Heart right ventricle (tissue), 16 donors: ENCODE measurements around the gene LRRC56. TPM values are rescaled to one million over a fixed set of nuclear protein-coding genes. Genes with fewer than 3 reads are reported as not detected.

Experiments used
- ATAC-seq, 8 donors: fragments of 200-7000 bp; cut with Tn5 transposase; one replicate each; pipeline ENCODE4 v1.9.1; 2020; ENCODE audit warnings: mild to moderate bottlenecking in 8 of 8, moderate library complexity in 8 of 8, moderate number of reproducible peaks in 1 of 8
- DNase-seq, 2 donors: peaks; one replicate each; pipeline ENCODE4 v3.0.0-alpha.2; 2020
- H3K27ac ChIP-seq, 10 donors: fragments of 200-600 bp; sonication (generic) in 2 of 10; one replicate each; pipeline versions ENCODE4 v1.5.0 to v1.8.0; 2020 to 2022; ENCODE audit warnings: mild to moderate bottlenecking in 3 of 10
- H3K27me3 ChIP-seq, 7 donors: fragments of 200-600 bp; one replicate each; pipeline ENCODE4 v1.8.0; 2021 to 2022; ENCODE audit warnings: mild to moderate bottlenecking in 2 of 7
- H3K36me3 ChIP-seq, 9 donors: fragments of 200-600 bp; sonication (generic) in 1 of 9; one replicate each; pipeline versions ENCODE4 v1.5.0 to v1.8.0; 2020 to 2022; ENCODE audit warnings: mild to moderate bottlenecking in 2 of 9
- H3K4me1 ChIP-seq, 9 donors: fragments of 200-600 bp; sonication (generic) in 1 of 9; one replicate each; pipeline versions ENCODE4 v1.5.0 to v1.8.0; 2020 to 2022; ENCODE audit warnings: mild to moderate bottlenecking in 4 of 9
- H3K4me3 ChIP-seq, 10 donors: fragments of 200-600 bp; sonication (generic) in 2 of 10; one replicate each; pipeline versions ENCODE4 v1.5.0 to v1.8.0; 2020 to 2022; ENCODE audit warnings: mild to moderate bottlenecking in 7 of 10, moderate library complexity in 2 of 10
- H3K9me3 ChIP-seq, 11 donors: fragments of 200-600 bp in 10 of 11; sonication (generic) in 2 of 11; one replicate each; pipeline versions ENCODE4 v1.5.0 to v1.8.0; 2013 to 2022; ENCODE audit warnings: mild to moderate bottlenecking in 2 of 11, control low read depth in 1 of 11, moderate library complexity in 1 of 11
- CTCF ChIP-seq, 9 donors: fragments of 200-600 bp; sonication (generic) in 2 of 9; IDR thresholded peaks; one replicate each; pipeline versions ENCODE4 v1.5.0 to v1.8.0; 2021 to 2022; ENCODE audit warnings: antibody characterized with exemption in 9 of 9, mild to moderate bottlenecking in 5 of 9, moderate library complexity in 1 of 9
- WGBS, 2 donors: extraction: QIAGEN DNeasy Blood & Tissue Kit; methylation state at CpG; one replicate each; pipeline ENCODE4 v1.1.7; 2013; ENCODE audit warnings: inconsistent platforms in 1 of 2; 5-methylcytosine and 5-hydroxymethylcytosine counted together
- intact Hi-C, 10 donors: fragments of 100-400 bp; cut with DNase I; formaldehyde crosslinking; loops; one replicate each; pipeline versions ENCODE4 v1.11.1 to v1.14.2; 2022
- polyA plus RNA-seq, 2 donors: library from polyadenylated mRNA; stranded (reverse); fragments of 200-250 nt; gene quantifications; one replicate each; pipeline ENCODE4 v1.2.3, GENCODE V29; 2013
- total RNA-seq, 10 donors: library from RNA; stranded (reverse); fragmentation: NEBNext Ultra II Directional in 3 of 10; extraction: Animal tissue kit (Norgen Biotek cat#: 25700) in 3 of 10; gene quantifications; one replicate each; pipeline versions ENCODE4 v1.2.1 to v1.2.4, GENCODE V29; 2021 to 2023
- donor health status: Arrhythmogenic right ventricular cardiomyopathy.
- donor health status: ischemic (EF 13 %, LVEDD 7.1; RV severe dilation, severe dysfunction).
- donor health status: healthy with polysubstance abuse.
- donor health status: DM: no; HTN: yes; CAD: no.
- donor health status: DM: no; HTN: no; CAD: no.
- donor health status: ischemic (EF 25% LVEDD 6.9; RV normal size, moderate dysfunction).
- donor health status: ischemic (EF 25% LVEDD 5.7; RV mildly dilated, moderate dysfunction).
- donor health status: healthy.
- donor health status: DM: yes; HTN: yes; CAD: no.
- donor health status: Ischemic cardiomyopathy.
- donor health status: ischemic (EF 35%, LVEDD 5.7; RV mildly dilated, moderate dysfunction).
- donor health status: nonischemic (EF 11% LVEDD 7.7; RV severe dilation, severe dysfunction).
- donor health status: DM: yes; HTN: yes; CAD: no.
- donor health status: PGD.
- donor health status: ischemic (EF 29% LVEDD 5.4; RV normal size, mild dysfunction).
- donor health status: nonischemic (EF 23%, LVEDD 6.1; RV moderate dilation, normal function).

Gene LRRC56
- total and polyA plus RNA-seq, 12 donors: 0.13 to 0.49 (median 0.21) TPM; not detected in 2

DNA sequence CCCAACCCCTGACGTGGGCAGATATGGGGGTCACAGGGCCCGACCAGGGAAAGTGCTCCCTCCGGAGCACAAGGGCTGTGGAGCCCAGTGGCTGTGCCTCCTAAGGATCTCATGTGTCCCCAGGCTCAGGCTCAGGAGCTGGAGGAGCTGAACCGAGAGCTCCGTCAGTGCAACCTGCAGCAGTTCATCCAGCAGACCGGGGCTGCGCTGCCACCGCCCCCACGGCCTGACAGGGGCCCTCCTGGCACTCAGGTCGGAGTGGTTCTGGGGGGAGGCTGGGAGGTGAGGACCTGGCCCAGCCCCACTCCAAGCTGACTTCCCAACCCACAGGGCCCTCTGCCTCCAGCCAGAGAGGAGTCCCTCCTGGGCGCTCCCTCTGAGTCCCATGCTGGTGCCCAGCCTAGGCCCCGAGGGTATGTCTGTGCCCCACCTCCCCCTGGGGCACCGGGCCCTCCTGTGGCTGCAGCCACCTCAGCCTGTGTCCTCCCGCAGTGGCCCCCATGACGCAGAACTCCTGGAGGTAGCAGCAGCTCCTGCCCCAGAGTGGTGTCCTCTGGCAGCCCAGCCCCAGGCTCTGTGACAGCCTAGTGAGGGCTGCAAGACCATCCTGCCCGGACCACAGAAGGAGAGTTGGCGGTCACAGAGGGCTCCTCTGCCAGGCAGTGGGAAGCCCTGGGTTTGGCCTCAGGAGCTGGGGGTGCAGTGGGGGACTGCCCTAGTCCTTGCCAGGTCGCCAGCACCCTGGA, 25.9 kb downstream of the LRRC56 start:
- Histone ChIP-seq H3K9me3 (no peaks in the 10 kb centered on the region), H3K27ac (no peak overlapping the region), H3K36me3 (peaks cover 0 to 8% (median 0%) of the 10 kb centered on the region in 9 donors), H3K27me3 (peaks cover 0 to 18% (median 11%) of the 10 kb centered on the region in 7 donors), H3K4me1 (peaks cover 7 to 33% (median 24%) of the 10 kb centered on the region in 9 donors), H3K4me3 (no peak overlapping the region)
- no peak for TF ChIP-seq CTCF (IDR thresholded peaks at IDR 0.05)
- DNase-seq: no peak
- intact Hi-C loops: no loop called here
- no peak for ATAC-seq
- 90 to 91% methylated on average over 18 of the region's 18 CpGs for WGBS, 2 donors

- TF ChIP-seq CTCF (IDR thresholded peaks at IDR 0.05): no peak
- peaks cover 0 to 8% (median 0%) of the 10 kb centered on the region in 9 donors for H3K36me3 ChIP-seq
- peaks cover 7 to 34% (median 26%) of the 10 kb centered on the region in 9 donors for H3K4me1 ChIP-seq
- H3K9me3 ChIP-seq: no peaks in the 10 kb centered on the region
- DNase-seq: no peak
- no peak overlapping the region for H3K4me3 ChIP-seq
- no peak for ATAC-seq
- H3K27ac ChIP-seq: no peak overlapping the region
- intact Hi-C loops: no loop called here
- WGBS, 2 donors: 90 to 91% methylated on average over 12 of the region's 12 CpGs
- peaks cover 0 to 12% (median 5%) of the 10 kb centered on the region in 7 donors for H3K27me3 ChIP-seq
Observed at GRCh38 chr11:563812-564578, 26.7 kb downstream of the LRRC56 start.

DNA sequence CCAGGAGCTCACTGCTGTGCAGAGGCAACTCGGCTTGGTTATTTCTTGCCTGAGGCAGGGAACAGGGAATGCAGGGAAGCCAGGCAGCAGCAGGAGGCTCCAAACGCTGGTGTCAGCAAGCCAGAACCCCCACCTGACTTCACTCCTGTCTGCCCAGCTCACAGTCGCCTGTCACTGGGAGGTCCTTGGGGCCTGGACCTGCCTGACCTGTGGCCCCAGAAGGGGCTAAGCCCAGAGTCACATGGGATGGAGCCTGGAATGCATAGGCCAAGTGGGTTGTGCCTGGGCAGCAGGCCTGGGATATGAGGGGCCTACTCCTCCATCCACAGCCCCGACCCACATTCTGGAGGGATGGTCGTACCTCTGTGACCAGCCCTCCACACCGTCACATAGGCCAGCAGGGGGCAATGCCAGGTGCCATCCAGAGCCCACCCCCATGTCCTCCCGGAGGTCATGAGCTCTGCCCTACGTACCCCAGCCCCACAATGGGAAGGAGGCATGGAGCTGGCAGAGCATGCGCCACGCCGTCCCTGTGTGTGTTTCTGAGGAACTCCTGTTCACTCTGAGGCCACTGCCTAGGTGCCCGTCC, 28.7 kb downstream of the LRRC56 start:
- Histone ChIP-seq H3K4me1 (peaks cover 8 to 34% (median 27%) of the 10 kb centered on the region in 9 donors), H3K36me3 (peaks cover 0 to 8% (median 0%) of the 10 kb centered on the region in 9 donors), H3K27ac (no peak overlapping the region), H3K27me3 (no peaks in the 10 kb centered on the region), H3K4me3 (no peak overlapping the region), H3K9me3 (no peaks in the 10 kb centered on the region)
- ATAC-seq (no peak), DNase-seq (no peak)
- no peak for TF ChIP-seq CTCF (IDR thresholded peaks at IDR 0.05)
- WGBS, 2 donors: 80 to 83% methylated on average over 12 of the region's 12 CpGs
- intact Hi-C loops: no loop called here

DNA sequence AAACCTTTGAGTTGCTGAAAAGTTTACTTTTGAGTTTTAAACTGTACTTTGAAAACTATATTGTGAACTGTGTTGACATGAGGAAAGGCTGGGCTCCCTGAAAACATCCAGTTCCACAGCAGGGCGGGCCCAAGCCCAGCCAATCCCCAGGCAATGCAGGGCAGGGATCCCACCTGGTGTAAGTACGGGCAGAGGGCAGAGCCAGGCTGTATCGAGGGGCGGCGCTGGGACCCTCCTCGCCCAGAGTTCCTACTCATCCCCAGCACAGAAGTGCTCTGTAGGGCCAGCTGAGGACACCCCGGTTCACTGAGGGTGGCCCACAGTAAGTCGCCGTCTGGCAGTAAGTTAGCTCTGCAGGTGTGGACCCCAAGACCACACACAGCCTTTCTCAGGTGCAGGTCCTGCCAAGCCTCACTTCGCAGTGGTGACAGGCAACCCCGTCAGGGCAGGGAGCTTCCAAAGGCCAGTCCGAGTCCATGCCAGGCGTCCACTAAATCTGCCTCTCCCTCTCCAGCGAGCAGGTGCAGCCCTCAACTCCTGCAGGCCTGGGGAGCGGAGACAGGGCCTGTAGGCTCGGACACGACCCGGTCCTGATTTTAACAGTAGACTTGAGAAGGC, 29.8 kb downstream of the LRRC56 start:
- ATAC-seq (no peak), DNase-seq (no peak)
- peaks cover 6 to 25% (median 18%) of the 10 kb centered on the region in 9 donors for H3K4me1 ChIP-seq
- H3K27me3 ChIP-seq: no peaks in the 10 kb centered on the region
- WGBS, 2 donors: 77 to 79% methylated on average over 18 of the region's 18 CpGs
- intact Hi-C loops: no loop called here
- H3K27ac ChIP-seq: peak overlapping the region in 6 of 10 donors; percentile 80 to 100 (median 98)
- H3K36me3 ChIP-seq: peaks cover 0 to 8% (median 0%) of the 10 kb centered on the region in 9 donors
- peak overlapping the region in 8 of 10 donors; percentile 47 to 80 (median 74) for H3K4me3 ChIP-seq
- no peaks in the 10 kb centered on the region for H3K9me3 ChIP-seq
- TF ChIP-seq CTCF (IDR thresholded peaks at IDR 0.05): no peak
